Measurements from ENCODE around the gene KAT6B.

- TF ChIP-seq CTCF (IDR thresholded peaks at IDR 0.05), result no peak
- TF ChIP-seq POLR2AphosphoS5 (IDR thresholded peaks at IDR 0.05), result no peak
- TF ChIP-seq POLR2A (IDR thresholded peaks at IDR 0.05), result no peak
Observed at GRCh38 chr10:74969530-74969929, 143.1 kb downstream of the KAT6B start.
